Endothelial cell of umbilical vein (primary cell): Measurements from ENCODE around the gene PCGF2. TPM values are rescaled to one million over a fixed set of nuclear protein-coding genes. Genes with fewer than 3 reads are reported as not detected.

Experiments used
- BruUV-seq: library from RNA; stranded (reverse); fragments of 400-500 nt; replicated peaks from 2 replicates; lab custom pipeline; 2021; lab: Mats Ljungman, UMichigan
- CTCF ChIA-PET: fragments of 300-600, 350-600 bp; sonication (Branson Sonifier 250); formaldehyde crosslinking; loops from one replicate; lab custom pipeline; 2021; ENCODE audit warnings: antibody characterized with exemption, inconsistent platforms; lab: Charles Lee
- POLR2A ChIA-PET: fragments of 300-600, 350-600 bp; sonication (Branson Sonifier 250); formaldehyde crosslinking; loops from one replicate; lab custom pipeline; 2021; ENCODE audit warnings: antibody characterized with exemption, inconsistent platforms; lab: Charles Lee
- DNase-seq: peaks from one replicate; pipeline ENCODE4 v3.0.0-alpha.2; 2011; ENCODE audit warnings: low read depth, low spot score
- FAIRE-seq: peaks from 2 replicates; lab custom pipeline; 2011; peaks lifted over from hg19 to GRCh38; lab: Jason Lieb, UNC
- H2AFZ ChIP-seq: 2 replicates; pipeline ENCODE4 v1.6.0; 2012; ENCODE audit warnings: low read depth, low read length, control low read depth, inconsistent platforms
- H3K27ac ChIP-seq: 2 replicates; pipeline ENCODE4 v1.5.1; 2011; ENCODE audit warnings: low read depth, mild to moderate bottlenecking, control low read depth, low read length, moderate library complexity; ENCODE audit not compliant: insufficient read depth
- H3K27me3 ChIP-seq, 2 experiments: 2 replicates each; pipeline versions ENCODE4 v1.6.0 to v1.6.1; 2011; ENCODE audit warnings: low read length in 2 of 2, mixed read lengths in 1 of 2; ENCODE audit not compliant: control insufficient read depth in 2 of 2, insufficient read depth in 2 of 2
- H3K36me3 ChIP-seq, 2 experiments: 2 replicates in 1 of 2; 3 replicates in 1 of 2; pipeline ENCODE4 v1.5.1; 2011; ENCODE audit warnings: low read length in 2 of 2, mild to moderate bottlenecking in 1 of 2, moderate library complexity in 1 of 2; ENCODE audit not compliant: control insufficient read depth in 2 of 2, insufficient read depth in 2 of 2; ENCODE audit errors: extremely low read depth in 1 of 2
- H3K4me1 ChIP-seq: 3 replicates; pipeline ENCODE4 v1.5.1; 2011; ENCODE audit warnings: mild to moderate bottlenecking, low read length; ENCODE audit not compliant: control insufficient read depth, insufficient read depth; ENCODE audit errors: extremely low read depth
- H3K4me2 ChIP-seq: 2 replicates; pipeline ENCODE4 v1.6.1; 2011; ENCODE audit warnings: low read length, control low read depth, mixed read lengths; ENCODE audit not compliant: insufficient read depth
- H3K4me3 ChIP-seq, 3 experiments: fragments of 200-600 bp in 1 of 3; sonication (generic), shearing (Covaris generic) in 1 of 3; replicated peaks in 1 of 3; 2 replicates each; pipeline ENCODE4 v1.5.1; 2011 to 2016; ENCODE audit warnings: control low read depth in 3 of 3, low read length in 3 of 3, mild to moderate bottlenecking in 2 of 3, inconsistent platforms in 1 of 3, low read depth in 1 of 3, moderate library complexity in 1 of 3; ENCODE audit not compliant: insufficient read depth in 1 of 3
- H3K79me2 ChIP-seq: 2 replicates; pipeline ENCODE4 v1.6.0; 2012; ENCODE audit warnings: low read length, inconsistent platforms; ENCODE audit not compliant: control insufficient read depth, insufficient read depth
- H3K9ac ChIP-seq: replicated peaks from 2 replicates; pipeline ENCODE3; 2011; ENCODE audit warnings: low read length, control low read depth; ENCODE audit not compliant: insufficient read depth; ENCODE audit errors: extremely low read depth
- H3K9me1 ChIP-seq: replicated peaks from 3 replicates; pipeline ENCODE4 v1.6.0; 2011; ENCODE audit warnings: mild to moderate bottlenecking, low read length; ENCODE audit not compliant: control insufficient read depth, insufficient read depth; ENCODE audit errors: extremely low read depth
- H3K9me3 ChIP-seq: replicated peaks from 2 replicates; pipeline ENCODE4 v1.5.1; 2012; ENCODE audit warnings: low read length, inconsistent platforms; ENCODE audit not compliant: control insufficient read depth, insufficient read depth
- H4K20me1 ChIP-seq: replicated peaks from 2 replicates; pipeline ENCODE3; 2011; ENCODE audit warnings: mild to moderate bottlenecking, low read length; ENCODE audit not compliant: control insufficient read depth, insufficient read depth; ENCODE audit errors: extremely low read depth
- CTCF ChIP-seq, 2 donors: IDR thresholded peaks; 1 replicate in 1 of 2; 2 replicates in 1 of 2; pipeline ENCODE4 v1.5.1; 2011; ENCODE audit warnings: low read length in 2 of 2, mild to moderate bottlenecking in 2 of 2, moderate library complexity in 2 of 2, control low read depth in 1 of 2, inconsistent platforms in 1 of 2, low read depth in 1 of 2; ENCODE audit not compliant: insufficient read depth in 1 of 2; ENCODE audit errors: extremely low read depth in 1 of 2
- EZH2 ChIP-seq: IDR thresholded peaks from 2 replicates; pipeline ENCODE4 v1.6.1; 2012; ENCODE audit warnings: borderline replicate concordance, low read depth, mild to moderate bottlenecking, moderate library complexity, low read length, inconsistent platforms; ENCODE audit not compliant: severe bottlenecking
- FOS ChIP-seq: IDR thresholded peaks from 2 replicates; pipeline ENCODE4 v1.6.1; 2011; ENCODE audit warnings: mild to moderate bottlenecking, low read length, moderate library complexity, borderline replicate concordance; ENCODE audit not compliant: insufficient read depth
- GATA2 ChIP-seq: IDR thresholded peaks from 2 replicates; pipeline ENCODE4 v1.7.0; 2011; ENCODE audit warnings: low read depth, mild to moderate bottlenecking, moderate library complexity, mixed read lengths, low read length; ENCODE audit not compliant: insufficient read length, insufficient read depth
- JUN ChIP-seq: IDR thresholded peaks from 2 replicates; pipeline ENCODE4 v1.6.1; 2011; ENCODE audit warnings: borderline replicate concordance, low read depth; ENCODE audit not compliant: insufficient read length, insufficient read depth
- MAX ChIP-seq: IDR thresholded peaks from 2 replicates; pipeline ENCODE4 v1.6.1; 2011; ENCODE audit not compliant: insufficient read depth, insufficient read length
- MYC ChIP-seq: IDR thresholded peaks from one replicate; pipeline ENCODE4 v1.6.1; 2011; ENCODE audit warnings: mild to moderate bottlenecking, low read depth, low read length
- POLR2A ChIP-seq: IDR thresholded peaks from 2 replicates; pipeline ENCODE4 v1.6.1; 2012; ENCODE audit warnings: low read depth, mild to moderate bottlenecking, control low read depth, low read length
- POLR2AphosphoS5 ChIP-seq: IDR thresholded peaks from 2 replicates; pipeline ENCODE4 v1.6.1; 2012; ENCODE audit warnings: low read depth, mild to moderate bottlenecking, control low read depth, low read length, moderate library complexity; ENCODE audit not compliant: insufficient read depth
- dilution Hi-C: fragments of 300-500 bp; cut with MboI; formaldehyde crosslinking; loops from one replicate; pipeline ENCODE4 v1.15.0; 2019; ENCODE audit warnings: low sequenced_read_pairs; ENCODE audit not compliant: extremely low pct_ligation_motif_present
- intact Hi-C: fragments of 100-400 bp; cut with micrococcal nuclease; formaldehyde crosslinking; loops from one replicate; pipeline ENCODE4 v1.10.0; 2022
- polyA plus RNA-seq, 4 experiments: library from polyadenylated mRNA; depleted of rRNA in 3 of 4; stranded (reverse) in 3 of 4; unstranded in 1 of 4; fragments of >200 nt; gene quantifications; 2 replicates each; pipeline versions ENCODE4 v1.2.1 to v1.2.3, GENCODE V29; 2011 to 2012; ENCODE audit warnings: missing spikeins in 1 of 4
- total RNA-seq: library from RNA; stranded (reverse); gene quantifications from 2 replicates; pipeline ENCODE4 v1.2.3, GENCODE V29; 2021

The PCGF2 gene
- total and polyA plus RNA-seq, 2 donors (not counting 3 experiments of a cell fraction or from before 2014, with no cell fraction given): 39.8 to 78.4 TPM

- Histone ChIP-seq H3K4me1 (peaks cover 40% of the 10 kb centered on the region), H2AFZ (peak overlapping the region; percentile 26), H3K9me3 (no peaks in the 10 kb centered on the region), H3K4me3 (peak overlapping the region; percentile 51 to 87 (median 81)), H3K27ac (no peak overlapping the region), H3K27me3 (no peaks in the 10 kb centered on the region), H3K79me2 (peaks cover 16% of the 10 kb centered on the region), H4K20me1 (no peaks in the 10 kb centered on the region), H3K36me3 (peaks cover 0 to 14% of the 10 kb centered on the region in 2 experiments), H3K9me1 (no peaks in the 10 kb centered on the region), H3K4me2 (peak overlapping the region; percentile 62), H3K9ac (peak overlapping the region; percentile 50)
- ChIA-PET CTCF (interaction anchor here (1.0 to 3.8 kb wide), 8 partner anchors 9 to 31 kb away, joined by 3 to 39 read pairs (median 6); partner anchors contain the start of gene CISD3), POLR2A (interaction anchor here (0.7 to 1.5 kb wide), 2 partner anchors 18 to 29 kb away, joined by 3 to 5 read pairs; no protein-coding TSS in a partner anchor)
- dilution Hi-C loops: no loop called here
- BruUV-seq: no TSS peak
- DNase-seq (peak; percentile 24), FAIRE-seq (no peak)
- intact Hi-C loops: loop anchor here (1.0 kb wide), 1 partner anchor 29 kb away; no protein-coding TSS in a partner anchor
- TF ChIP-seq MAX (peak; percentile 25), POLR2A (no peak)
Measured at GRCh38 chr17:38705803-38706504, 42.2 kb downstream of the PCGF2 start.

GRCh38 chr17:38705523-38705802, 42.7 kb downstream of the PCGF2 start:
- FAIRE-seq: no peak
- dilution Hi-C loops: no loop called here
- BruUV-seq: no TSS peak
- no peaks in the 10 kb centered on the region for H3K27me3 ChIP-seq
- H3K4me3 ChIP-seq: peak overlapping the region; percentile 51 to 87 (median 81)
- H3K27ac ChIP-seq: no peak overlapping the region
- H3K4me2 ChIP-seq: peak overlapping the region; percentile 62
- H3K9me1 ChIP-seq: no peaks in the 10 kb centered on the region
- TF ChIP-seq POLR2A (no peak), MAX (no peak), EZH2 (no peak), GATA2 (no peak), POLR2AphosphoS5 (no peak), MYC (no peak), JUN (no peak), FOS (no peak), CTCF (IDR thresholded peaks at IDR 0.05; ENCODE audit: extremely low read depth in 1 of 2, insufficient read depth in 1 of 2, low read depth in 1 of 2, low read length in 2 of 2) (no peak)
- H3K9ac ChIP-seq: peak overlapping the region; percentile 50
- no peaks in the 10 kb centered on the region for H3K9me3 ChIP-seq
- H3K4me1 ChIP-seq: peaks cover 40% of the 10 kb centered on the region
- H3K79me2 ChIP-seq: peaks cover 16% of the 10 kb centered on the region
- no peak for DNase-seq
- POLR2A ChIA-PET: interaction anchor here (0.7 to 1.5 kb wide), 2 partner anchors 18 to 30 kb away, joined by 3 to 5 read pairs; no protein-coding TSS in a partner anchor
- CTCF ChIA-PET: interaction anchor here (1.0 to 3.8 kb wide), 10 partner anchors 9 to 164 kb away, joined by 3 to 39 read pairs (median 5); partner anchors contain the start of gene CISD3
- H2AFZ ChIP-seq: no peak overlapping the region
- H4K20me1 ChIP-seq: no peaks in the 10 kb centered on the region
- peaks cover 0 to 14% of the 10 kb centered on the region in 2 experiments for H3K36me3 ChIP-seq
- intact Hi-C loops: no loop called here
